Type B pancreatic cell (in vitro differentiated cells): ENCODE results near the gene CDS2. TPM values are rescaled to one million over a fixed set of nuclear protein-coding genes. Genes with fewer than 3 reads are reported as not detected.

ENCODE experiments used
- DNase-seq: peaks from one replicate; pipeline ENCODE4 v3.0.0; 2021; ENCODE audit warnings: mixed read lengths; ENCODE audit not compliant: unreplicated experiment; ENCODE audit errors: extremely low spot score
- H3K27ac Mint-ChIP-seq: 2 replicates; pipeline ENCODE4 v1.8.0; 2021; ENCODE audit warnings: mild to moderate bottlenecking, mixed read lengths
- H3K27me3 Mint-ChIP-seq: 2 replicates; pipeline ENCODE4 v1.8.0; 2021; ENCODE audit warnings: mixed read lengths
- H3K36me3 Mint-ChIP-seq: 2 replicates; pipeline ENCODE4 v1.8.0; 2021; ENCODE audit warnings: mixed read lengths
- H3K4me1 Mint-ChIP-seq: one replicate; pipeline ENCODE4 v1.8.0; 2021; ENCODE audit warnings: mixed read lengths; ENCODE audit not compliant: unreplicated experiment
- H3K4me3 Mint-ChIP-seq: 2 replicates; pipeline ENCODE4 v1.8.0; 2021; ENCODE audit warnings: mild to moderate bottlenecking, mixed read lengths
- H3K9me3 Mint-ChIP-seq: 2 replicates; pipeline ENCODE4 v1.8.0; 2021; ENCODE audit warnings: mixed read lengths
- total RNA-seq: library from RNA; stranded (reverse); gene quantifications from 2 replicates; pipeline ENCODE4 v1.2.1, GENCODE V29; 2021; ENCODE audit warnings: low replicate concordance
- TF ChIP-seq, protein P1 (sequence below): fragments of 200-600 bp; sonication (generic); conservative IDR thresholded peaks from 2 replicates; pipeline ENCODE4 v1.5.0; 2021; ENCODE audit warnings: antibody characterized with exemption, mild to moderate bottlenecking

CDS2 gene
- total RNA-seq, 1 donor from 2014 or later: 44.4 TPM

DNA sequence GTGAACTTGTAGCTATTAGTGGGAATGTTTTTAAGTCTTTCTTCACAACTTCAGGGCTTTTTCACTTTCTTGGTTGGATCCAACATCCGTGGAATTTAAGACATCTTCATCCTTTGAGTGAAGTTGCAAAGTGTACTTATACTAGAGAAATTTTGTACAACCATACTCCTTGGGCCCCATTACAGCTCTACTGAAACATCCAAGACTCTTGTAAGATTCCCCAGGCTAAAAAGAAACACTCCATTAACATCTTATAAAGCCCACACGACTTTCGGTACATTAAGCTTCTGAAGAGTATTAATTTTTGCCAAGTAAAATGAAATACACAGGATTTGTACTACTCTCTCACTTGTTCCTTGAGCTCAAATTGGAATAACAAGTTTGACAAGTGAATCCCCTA, 12.4 kb upstream of the CDS2 start:
- peak overlapping the region; percentile 55 for H3K27ac Mint-ChIP-seq
- peak overlapping the region; percentile 43 for H3K4me3 Mint-ChIP-seq
- H3K4me1 Mint-ChIP-seq: peaks cover 21% of the 10 kb centered on the region
- TF ChIP-seq, protein P1, sequence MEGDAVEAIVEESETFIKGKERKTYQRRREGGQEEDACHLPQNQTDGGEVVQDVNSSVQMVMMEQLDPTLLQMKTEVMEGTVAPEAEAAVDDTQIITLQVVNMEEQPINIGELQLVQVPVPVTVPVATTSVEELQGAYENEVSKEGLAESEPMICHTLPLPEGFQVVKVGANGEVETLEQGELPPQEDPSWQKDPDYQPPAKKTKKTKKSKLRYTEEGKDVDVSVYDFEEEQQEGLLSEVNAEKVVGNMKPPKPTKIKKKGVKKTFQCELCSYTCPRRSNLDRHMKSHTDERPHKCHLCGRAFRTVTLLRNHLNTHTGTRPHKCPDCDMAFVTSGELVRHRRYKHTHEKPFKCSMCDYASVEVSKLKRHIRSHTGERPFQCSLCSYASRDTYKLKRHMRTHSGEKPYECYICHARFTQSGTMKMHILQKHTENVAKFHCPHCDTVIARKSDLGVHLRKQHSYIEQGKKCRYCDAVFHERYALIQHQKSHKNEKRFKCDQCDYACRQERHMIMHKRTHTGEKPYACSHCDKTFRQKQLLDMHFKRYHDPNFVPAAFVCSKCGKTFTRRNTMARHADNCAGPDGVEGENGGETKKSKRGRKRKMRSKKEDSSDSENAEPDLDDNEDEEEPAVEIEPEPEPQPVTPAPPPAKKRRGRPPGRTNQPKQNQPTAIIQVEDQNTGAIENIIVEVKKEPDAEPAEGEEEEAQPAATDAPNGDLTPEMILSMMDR: no peak
- no peaks in the 10 kb centered on the region for H3K27me3 Mint-ChIP-seq
- no peak for DNase-seq
- H3K9me3 Mint-ChIP-seq: no peaks in the 10 kb centered on the region
- peaks cover 14% of the 10 kb centered on the region for H3K36me3 Mint-ChIP-seq

DNA sequence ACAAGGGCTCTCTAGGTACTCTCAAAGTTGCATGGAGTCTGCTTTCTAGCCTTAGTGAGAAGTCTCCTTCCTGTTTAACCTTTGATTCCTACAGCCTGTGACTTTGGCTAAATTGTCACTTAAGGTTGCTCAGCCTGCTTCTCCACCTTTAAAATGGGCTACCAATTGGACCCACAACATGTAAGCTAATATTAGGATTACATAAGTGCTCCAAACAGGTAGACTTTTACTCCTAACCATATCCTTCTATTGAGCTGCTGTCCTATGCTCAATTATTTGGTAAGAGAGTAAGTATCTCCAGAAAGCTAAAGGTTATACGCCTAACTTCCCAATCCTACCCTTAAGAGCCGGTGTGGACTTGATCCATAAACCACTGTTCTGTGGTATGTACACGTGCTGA, 9.9 kb upstream of the CDS2 start:
- H3K4me3 Mint-ChIP-seq: no peak overlapping the region
- DNase-seq: no peak
- H3K4me1 Mint-ChIP-seq: peaks cover 36% of the 10 kb centered on the region
- no peaks in the 10 kb centered on the region for H3K27me3 Mint-ChIP-seq
- TF ChIP-seq, protein P1: no peak
- H3K36me3 Mint-ChIP-seq: peaks cover 14% of the 10 kb centered on the region
- H3K9me3 Mint-ChIP-seq: no peaks in the 10 kb centered on the region
- H3K27ac Mint-ChIP-seq: no peak overlapping the region

DNA sequence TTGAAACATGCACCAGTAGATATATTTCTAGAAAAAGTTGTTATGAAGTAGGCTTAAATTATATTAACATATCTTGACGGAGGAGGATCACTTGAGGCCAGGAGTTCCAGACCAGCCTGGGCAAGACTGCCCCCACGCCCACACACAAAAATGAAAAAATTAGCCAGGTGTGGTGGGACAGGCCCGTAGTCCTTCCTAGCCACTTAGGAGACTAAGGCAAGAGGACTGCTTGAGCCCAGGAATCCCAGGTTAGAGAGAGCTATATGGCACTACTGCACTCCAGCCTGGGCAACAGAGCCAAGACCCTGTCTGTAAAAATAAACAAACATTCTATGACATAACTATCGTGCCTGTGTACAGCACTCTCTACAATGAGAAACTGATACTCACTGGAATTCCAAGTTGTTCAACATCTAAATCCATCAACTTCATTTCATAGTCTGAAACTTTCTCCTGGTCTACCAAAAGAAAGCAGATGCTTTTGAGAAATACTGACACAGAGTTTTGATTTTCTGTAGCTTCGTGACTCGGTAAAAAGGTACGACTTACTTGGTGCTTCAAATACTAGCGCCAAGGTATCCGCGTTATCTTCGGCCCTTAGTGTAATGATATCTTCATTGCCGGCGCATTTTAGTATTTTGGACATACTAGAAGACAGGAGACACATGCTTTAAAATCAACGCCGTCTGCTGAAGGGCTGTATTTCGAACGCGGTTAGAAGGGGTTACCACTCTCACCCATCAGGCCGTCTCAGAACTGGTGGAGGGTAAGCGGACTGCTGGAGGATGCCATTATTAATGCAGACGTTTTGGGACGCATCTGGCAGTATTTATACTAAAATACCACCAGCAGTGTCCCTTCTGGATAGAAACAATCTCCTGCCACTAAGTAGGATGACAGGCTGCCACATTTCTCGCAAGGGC, 8.3 kb upstream of the CDS2 start:
- TF ChIP-seq, protein P1: no peak
- Mint-ChIP-seq H3K4me1 (peaks cover 33% of the 10 kb centered on the region), H3K27me3 (no peaks in the 10 kb centered on the region), H3K36me3 (peaks cover 14% of the 10 kb centered on the region), H3K4me3 (peak overlapping the region; percentile 96), H3K9me3 (no peaks in the 10 kb centered on the region), H3K27ac (peak overlapping the region; percentile 83)
- DNase-seq: no peak

DNA sequence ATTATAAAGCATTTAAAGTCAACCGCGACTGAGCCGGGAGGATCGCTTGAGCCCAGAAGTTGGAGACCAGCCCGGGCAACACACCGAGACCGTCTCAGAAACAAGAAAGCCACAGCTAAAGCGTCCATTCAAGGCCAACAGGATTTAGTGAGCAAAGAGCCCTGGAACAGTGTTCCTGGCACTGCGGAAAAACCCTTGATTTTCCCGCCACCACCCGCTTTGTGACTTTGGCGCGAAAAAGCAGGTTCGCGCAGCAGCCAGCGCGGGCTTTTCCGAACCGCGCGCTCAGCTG, 7.7 kb upstream of the CDS2 start:
- TF ChIP-seq, protein P1: no peak
- peaks cover 29% of the 10 kb centered on the region for H3K4me1 Mint-ChIP-seq
- DNase-seq: no peak
- peaks cover 14% of the 10 kb centered on the region for H3K36me3 Mint-ChIP-seq
- H3K4me3 Mint-ChIP-seq: peak overlapping the region; percentile 96
- H3K9me3 Mint-ChIP-seq: no peaks in the 10 kb centered on the region
- no peaks in the 10 kb centered on the region for H3K27me3 Mint-ChIP-seq
- H3K27ac Mint-ChIP-seq: peak overlapping the region; percentile 83

DNA sequence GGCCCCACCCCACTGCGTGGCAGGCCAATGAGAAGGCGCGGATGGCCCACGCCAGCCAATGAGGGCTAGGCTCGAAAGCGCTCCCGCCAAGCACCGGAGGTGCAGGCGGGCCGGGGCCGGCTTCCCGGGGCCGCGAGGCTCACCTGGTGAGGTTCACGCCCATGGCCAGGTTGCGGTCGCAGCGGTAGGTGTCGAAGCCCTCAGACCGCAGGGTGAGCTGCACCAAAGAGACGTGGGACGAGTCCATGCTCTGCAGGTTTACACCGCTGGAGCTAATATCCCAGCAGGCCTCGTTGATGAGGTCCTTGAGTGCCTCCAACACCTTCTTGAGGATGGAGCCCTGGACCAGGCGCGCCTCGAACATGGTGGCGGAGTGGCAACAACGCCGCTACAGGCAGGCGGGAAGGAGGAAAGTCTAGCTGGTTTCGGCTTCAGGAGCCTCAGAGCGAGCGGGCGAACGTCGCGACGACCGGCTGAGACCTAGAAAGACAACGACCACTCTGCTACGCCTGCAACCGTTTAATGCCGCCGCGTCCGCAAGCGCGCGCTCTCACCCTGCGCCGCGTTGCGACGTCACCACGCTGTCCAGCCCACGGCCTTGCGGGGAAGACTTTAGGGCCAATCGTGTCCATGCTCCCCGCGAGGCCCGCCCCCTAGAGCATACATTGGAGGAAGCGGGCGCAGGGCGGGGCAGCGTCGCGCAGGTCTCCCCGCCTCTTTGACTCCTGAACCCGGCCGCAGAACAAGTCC, 7.2 kb upstream of the CDS2 start, which contains the start of gene PCNA:
TSS of gene PCNA (minus strand) at position 524 of the 750 bp plus-strand sequence. CDS start at position 364, 160 bp downstream.
- peak; percentile 95 for DNase-seq
- H3K4me1 Mint-ChIP-seq: peaks cover 29% of the 10 kb centered on the region
- H3K27ac Mint-ChIP-seq: peak within 1 kb of the TSS; percentile 96
- H3K9me3 Mint-ChIP-seq: no peaks in the 10 kb centered on the region
- TF ChIP-seq, protein P1: no peak
- peaks cover 14% of the 10 kb centered on the region for H3K36me3 Mint-ChIP-seq
- H3K4me3 Mint-ChIP-seq: peak within 1 kb of the TSS; percentile 96
- no peaks in the 10 kb centered on the region for H3K27me3 Mint-ChIP-seq
